Measurements from ENCODE around the gene CLCNKA. TPM values are rescaled to one million over a fixed set of nuclear protein-coding genes. Genes with fewer than 3 reads are reported as not detected.

Gene CLCNKA
- total RNA-seq, 1 experiment from 2014 or later, result 1.5 TPM

DNA sequence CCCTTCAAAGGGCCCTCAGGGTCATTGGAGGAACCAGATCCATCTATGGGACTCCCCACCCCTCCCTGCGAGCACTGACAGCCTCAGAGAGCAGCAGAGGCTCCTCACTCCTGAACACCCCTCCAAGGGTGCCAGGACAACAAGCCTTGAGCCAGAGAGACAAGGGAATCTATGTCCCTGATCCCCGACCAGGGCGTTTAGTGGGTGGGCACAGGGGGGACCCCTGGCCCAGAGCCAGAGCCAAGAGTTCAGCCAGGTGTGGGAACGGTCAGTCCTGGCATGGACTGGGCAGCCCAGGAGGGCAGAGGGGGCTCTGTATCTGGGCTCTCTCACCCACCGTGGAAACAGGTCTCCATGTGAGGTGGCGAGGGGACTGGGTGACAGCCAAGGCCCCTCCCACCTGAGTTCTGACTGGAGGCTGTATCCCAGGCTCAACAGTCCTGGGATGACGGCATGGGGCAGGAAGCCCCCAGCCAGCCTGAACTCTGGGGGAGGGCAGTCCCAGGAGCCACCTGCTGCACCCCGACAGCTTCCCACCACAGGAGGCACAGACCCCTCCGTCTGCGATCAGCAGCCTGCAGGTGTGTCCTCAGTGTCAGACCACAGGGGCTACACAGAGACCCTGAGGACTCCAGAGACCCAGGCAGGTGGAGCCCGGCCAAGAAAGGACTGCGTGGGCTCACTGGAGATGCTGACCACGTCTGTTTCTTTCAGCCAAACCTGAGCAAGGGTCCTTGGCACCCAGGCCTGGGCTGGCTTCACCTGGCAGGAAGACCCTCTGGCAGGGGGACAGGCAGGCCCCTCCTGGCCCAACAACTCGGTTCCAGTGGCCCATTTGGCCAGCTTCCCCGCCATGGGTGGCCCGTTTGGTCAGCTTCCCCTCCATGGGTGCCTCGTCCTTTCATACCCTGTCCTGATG, 29.0 kb upstream of the CLCNKA start:
- H3K4me3 Mint-ChIP-seq, result no peak overlapping the region
- ChIA-PET POLR2A (no interaction called here), CTCF (interaction anchor here (2.8 kb wide), 1 partner anchor 201 kb away, joined by 18 read pairs; no protein-coding TSS in a partner anchor)
- no peaks in the 10 kb centered on the region for H3K36me3 Mint-ChIP-seq
- ATAC-seq, result no peak
- TF ChIP-seq ESRRA (CRISPR knock-in tag; IDR thresholded peaks at IDR 0.05; ENCODE audit: borderline replicate concordance) (no peak), ZNF671 (CRISPR knock-in tag; IDR thresholded peaks at IDR 0.05) (no peak), ELF4 (CRISPR knock-in tag; IDR thresholded peaks at IDR 0.05; ENCODE audit: low read depth) (no peak), ATF1 (CRISPR knock-in tag; IDR thresholded peaks at IDR 0.05) (no peak), TEAD1 (CRISPR knock-in tag; IDR thresholded peaks at IDR 0.05) (no peak)
- TF ChIP-seq, protein P1, sequence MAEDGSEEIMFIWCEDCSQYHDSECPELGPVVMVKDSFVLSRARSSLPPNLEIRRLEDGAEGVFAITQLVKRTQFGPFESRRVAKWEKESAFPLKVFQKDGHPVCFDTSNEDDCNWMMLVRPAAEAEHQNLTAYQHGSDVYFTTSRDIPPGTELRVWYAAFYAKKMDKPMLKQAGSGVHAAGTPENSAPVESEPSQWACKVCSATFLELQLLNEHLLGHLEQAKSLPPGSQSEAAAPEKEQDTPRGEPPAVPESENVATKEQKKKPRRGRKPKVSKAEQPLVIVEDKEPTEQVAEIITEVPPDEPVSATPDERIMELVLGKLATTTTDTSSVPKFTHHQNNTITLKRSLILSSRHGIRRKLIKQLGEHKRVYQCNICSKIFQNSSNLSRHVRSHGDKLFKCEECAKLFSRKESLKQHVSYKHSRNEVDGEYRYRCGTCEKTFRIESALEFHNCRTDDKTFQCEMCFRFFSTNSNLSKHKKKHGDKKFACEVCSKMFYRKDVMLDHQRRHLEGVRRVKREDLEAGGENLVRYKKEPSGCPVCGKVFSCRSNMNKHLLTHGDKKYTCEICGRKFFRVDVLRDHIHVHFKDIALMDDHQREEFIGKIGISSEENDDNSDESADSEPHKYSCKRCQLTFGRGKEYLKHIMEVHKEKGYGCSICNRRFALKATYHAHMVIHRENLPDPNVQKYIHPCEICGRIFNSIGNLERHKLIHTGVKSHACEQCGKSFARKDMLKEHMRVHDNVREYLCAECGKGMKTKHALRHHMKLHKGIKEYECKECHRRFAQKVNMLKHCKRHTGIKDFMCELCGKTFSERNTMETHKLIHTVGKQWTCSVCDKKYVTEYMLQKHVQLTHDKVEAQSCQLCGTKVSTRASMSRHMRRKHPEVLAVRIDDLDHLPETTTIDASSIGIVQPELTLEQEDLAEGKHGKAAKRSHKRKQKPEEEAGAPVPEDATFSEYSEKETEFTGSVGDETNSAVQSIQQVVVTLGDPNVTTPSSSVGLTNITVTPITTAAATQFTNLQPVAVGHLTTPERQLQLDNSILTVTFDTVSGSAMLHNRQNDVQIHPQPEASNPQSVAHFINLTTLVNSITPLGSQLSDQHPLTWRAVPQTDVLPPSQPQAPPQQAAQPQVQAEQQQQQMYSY (CRISPR knock-in tag; IDR thresholded peaks at IDR 0.05), result no peak
- TF ChIP-seq, protein P2, sequence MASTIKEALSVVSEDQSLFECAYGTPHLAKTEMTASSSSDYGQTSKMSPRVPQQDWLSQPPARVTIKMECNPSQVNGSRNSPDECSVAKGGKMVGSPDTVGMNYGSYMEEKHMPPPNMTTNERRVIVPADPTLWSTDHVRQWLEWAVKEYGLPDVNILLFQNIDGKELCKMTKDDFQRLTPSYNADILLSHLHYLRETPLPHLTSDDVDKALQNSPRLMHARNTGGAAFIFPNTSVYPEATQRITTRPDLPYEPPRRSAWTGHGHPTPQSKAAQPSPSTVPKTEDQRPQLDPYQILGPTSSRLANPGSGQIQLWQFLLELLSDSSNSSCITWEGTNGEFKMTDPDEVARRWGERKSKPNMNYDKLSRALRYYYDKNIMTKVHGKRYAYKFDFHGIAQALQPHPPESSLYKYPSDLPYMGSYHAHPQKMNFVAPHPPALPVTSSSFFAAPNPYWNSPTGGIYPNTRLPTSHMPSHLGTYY (CRISPR knock-in tag; IDR thresholded peaks at IDR 0.05), result no peak
- no peaks in the 10 kb centered on the region for H3K9me3 Mint-ChIP-seq
- DNase-seq (ENCODE audit: low spot score), result no peak
- no peaks in the 10 kb centered on the region for H3K4me1 Mint-ChIP-seq
- H3K27ac Mint-ChIP-seq, result no peak overlapping the region
- no peaks in the 10 kb centered on the region for H3K27me3 Mint-ChIP-seq (ENCODE audit: low read depth)

DNA sequence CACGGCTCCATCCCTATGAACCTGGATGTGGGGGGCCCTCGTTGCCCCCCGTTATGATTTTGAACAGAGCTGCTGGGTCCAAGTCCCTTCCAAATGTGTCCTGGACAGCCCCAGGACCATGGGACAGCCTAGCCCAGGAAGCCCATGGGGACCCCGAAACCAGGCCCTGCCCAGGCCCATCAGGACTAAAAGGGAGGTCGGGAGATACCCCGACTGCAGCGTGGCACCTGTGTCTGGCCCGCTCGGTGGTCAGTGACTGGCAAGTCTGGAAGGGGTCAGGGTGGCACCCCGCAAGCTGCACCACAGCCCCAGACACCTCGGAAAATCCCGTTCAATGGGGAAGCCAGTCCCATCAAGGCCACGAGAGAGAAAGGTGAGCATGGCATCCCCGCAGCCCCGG, 28.2 kb upstream of the CLCNKA start:
- no peak overlapping the region for H3K27ac Mint-ChIP-seq
- ChIA-PET CTCF (interaction anchor here (1.3 to 2.8 kb wide), 4 partner anchors 10 to 202 kb away, joined by 4 to 18 read pairs (median 6); partner anchors contain the start of gene SRARP), POLR2A (no interaction called here)
- DNase-seq (ENCODE audit: low spot score) (no peak), ATAC-seq (no peak)
- peaks cover 2% of the 10 kb centered on the region; the same call in 1 of the 2 replicates for H3K27me3 Mint-ChIP-seq (ENCODE audit: low read depth)
- no peaks in the 10 kb centered on the region for H3K36me3 Mint-ChIP-seq
- no peaks in the 10 kb centered on the region for H3K9me3 Mint-ChIP-seq
- no peak overlapping the region for H3K4me3 Mint-ChIP-seq
- no peaks in the 10 kb centered on the region for H3K4me1 Mint-ChIP-seq
- TF ChIP-seq NFE2L1 (CRISPR knock-in tag; IDR thresholded peaks at IDR 0.05), result no peak
- no peak for TF ChIP-seq TCF7 (CRISPR knock-in tag; IDR thresholded peaks at IDR 0.05; ENCODE audit: low read depth)
- TF ChIP-seq TP53 (CRISPR knock-in tag; IDR thresholded peaks at IDR 0.05), result no peak
- no peak for TF ChIP-seq TEAD4 (CRISPR knock-in tag; IDR thresholded peaks at IDR 0.05)
- TF ChIP-seq, protein P3, sequence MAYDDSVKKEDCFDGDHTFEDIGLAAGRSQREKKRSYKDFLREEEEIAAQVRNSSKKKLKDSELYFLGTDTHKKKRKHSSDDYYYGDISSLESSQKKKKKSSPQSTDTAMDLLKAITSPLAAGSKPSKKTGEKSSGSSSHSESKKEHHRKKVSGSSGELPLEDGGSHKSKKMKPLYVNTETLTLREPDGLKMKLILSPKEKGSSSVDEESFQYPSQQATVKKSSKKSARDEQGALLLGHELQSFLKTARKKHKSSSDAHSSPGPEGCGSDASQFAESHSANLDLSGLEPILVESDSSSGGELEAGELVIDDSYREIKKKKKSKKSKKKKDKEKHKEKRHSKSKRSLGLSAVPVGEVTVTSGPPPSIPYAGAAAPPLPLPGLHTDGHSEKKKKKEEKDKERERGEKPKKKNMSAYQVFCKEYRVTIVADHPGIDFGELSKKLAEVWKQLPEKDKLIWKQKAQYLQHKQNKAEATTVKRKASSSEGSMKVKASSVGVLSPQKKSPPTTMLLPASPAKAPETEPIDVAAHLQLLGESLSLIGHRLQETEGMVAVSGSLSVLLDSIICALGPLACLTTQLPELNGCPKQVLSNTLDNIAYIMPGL (CRISPR knock-in tag; IDR thresholded peaks at IDR 0.05), result no peak
- TF ChIP-seq NR3C1 (CRISPR knock-in tag; conservative IDR thresholded peaks at IDR 0.05; ENCODE audit: low read depth), result no peak
- TF ChIP-seq, protein P4, sequence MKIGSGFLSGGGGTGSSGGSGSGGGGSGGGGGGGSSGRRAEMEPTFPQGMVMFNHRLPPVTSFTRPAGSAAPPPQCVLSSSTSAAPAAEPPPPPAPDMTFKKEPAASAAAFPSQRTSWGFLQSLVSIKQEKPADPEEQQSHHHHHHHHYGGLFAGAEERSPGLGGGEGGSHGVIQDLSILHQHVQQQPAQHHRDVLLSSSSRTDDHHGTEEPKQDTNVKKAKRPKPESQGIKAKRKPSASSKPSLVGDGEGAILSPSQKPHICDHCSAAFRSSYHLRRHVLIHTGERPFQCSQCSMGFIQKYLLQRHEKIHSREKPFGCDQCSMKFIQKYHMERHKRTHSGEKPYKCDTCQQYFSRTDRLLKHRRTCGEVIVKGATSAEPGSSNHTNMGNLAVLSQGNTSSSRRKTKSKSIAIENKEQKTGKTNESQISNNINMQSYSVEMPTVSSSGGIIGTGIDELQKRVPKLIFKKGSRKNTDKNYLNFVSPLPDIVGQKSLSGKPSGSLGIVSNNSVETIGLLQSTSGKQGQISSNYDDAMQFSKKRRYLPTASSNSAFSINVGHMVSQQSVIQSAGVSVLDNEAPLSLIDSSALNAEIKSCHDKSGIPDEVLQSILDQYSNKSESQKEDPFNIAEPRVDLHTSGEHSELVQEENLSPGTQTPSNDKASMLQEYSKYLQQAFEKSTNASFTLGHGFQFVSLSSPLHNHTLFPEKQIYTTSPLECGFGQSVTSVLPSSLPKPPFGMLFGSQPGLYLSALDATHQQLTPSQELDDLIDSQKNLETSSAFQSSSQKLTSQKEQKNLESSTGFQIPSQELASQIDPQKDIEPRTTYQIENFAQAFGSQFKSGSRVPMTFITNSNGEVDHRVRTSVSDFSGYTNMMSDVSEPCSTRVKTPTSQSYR (CRISPR knock-in tag; IDR thresholded peaks at IDR 0.05), result no peak
- TF ChIP-seq, protein P5, sequence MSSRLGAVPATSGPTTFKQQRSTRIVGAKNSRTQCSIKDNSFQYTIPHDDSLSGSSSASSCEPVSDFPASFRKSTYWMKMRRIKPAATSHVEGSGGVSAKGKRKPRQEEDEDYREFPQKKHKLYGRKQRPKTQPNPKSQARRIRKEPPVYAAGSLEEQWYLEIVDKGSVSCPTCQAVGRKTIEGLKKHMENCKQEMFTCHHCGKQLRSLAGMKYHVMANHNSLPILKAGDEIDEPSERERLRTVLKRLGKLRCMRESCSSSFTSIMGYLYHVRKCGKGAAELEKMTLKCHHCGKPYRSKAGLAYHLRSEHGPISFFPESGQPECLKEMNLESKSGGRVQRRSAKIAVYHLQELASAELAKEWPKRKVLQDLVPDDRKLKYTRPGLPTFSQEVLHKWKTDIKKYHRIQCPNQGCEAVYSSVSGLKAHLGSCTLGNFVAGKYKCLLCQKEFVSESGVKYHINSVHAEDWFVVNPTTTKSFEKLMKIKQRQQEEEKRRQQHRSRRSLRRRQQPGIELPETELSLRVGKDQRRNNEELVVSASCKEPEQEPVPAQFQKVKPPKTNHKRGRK (CRISPR knock-in tag; IDR thresholded peaks at IDR 0.05; ENCODE audit: borderline replicate concordance), result no peak
- no peak for TF ChIP-seq JUN (CRISPR knock-in tag; IDR thresholded peaks at IDR 0.05)
- TF ChIP-seq, protein P6, sequence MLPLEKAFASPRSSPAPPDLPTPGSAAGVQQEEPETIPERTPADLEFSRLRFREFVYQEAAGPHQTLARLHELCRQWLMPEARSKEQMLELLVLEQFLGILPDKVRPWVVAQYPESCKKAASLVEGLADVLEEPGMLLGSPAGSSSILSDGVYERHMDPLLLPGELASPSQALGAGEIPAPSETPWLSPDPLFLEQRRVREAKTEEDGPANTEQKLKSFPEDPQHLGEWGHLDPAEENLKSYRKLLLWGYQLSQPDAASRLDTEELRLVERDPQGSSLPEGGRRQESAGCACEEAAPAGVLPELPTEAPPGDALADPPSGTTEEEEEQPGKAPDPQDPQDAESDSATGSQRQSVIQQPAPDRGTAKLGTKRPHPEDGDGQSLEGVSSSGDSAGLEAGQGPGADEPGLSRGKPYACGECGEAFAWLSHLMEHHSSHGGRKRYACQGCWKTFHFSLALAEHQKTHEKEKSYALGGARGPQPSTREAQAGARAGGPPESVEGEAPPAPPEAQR (CRISPR knock-in tag; IDR thresholded peaks at IDR 0.05), result no peak
- no peak for TF ChIP-seq NR1H2 (CRISPR knock-in tag; IDR thresholded peaks at IDR 0.05)
- TF ChIP-seq, protein P7, sequence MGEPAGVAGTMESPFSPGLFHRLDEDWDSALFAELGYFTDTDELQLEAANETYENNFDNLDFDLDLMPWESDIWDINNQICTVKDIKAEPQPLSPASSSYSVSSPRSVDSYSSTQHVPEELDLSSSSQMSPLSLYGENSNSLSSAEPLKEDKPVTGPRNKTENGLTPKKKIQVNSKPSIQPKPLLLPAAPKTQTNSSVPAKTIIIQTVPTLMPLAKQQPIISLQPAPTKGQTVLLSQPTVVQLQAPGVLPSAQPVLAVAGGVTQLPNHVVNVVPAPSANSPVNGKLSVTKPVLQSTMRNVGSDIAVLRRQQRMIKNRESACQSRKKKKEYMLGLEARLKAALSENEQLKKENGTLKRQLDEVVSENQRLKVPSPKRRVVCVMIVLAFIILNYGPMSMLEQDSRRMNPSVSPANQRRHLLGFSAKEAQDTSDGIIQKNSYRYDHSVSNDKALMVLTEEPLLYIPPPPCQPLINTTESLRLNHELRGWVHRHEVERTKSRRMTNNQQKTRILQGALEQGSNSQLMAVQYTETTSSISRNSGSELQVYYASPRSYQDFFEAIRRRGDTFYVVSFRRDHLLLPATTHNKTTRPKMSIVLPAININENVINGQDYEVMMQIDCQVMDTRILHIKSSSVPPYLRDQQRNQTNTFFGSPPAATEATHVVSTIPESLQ (CRISPR knock-in tag; IDR thresholded peaks at IDR 0.05), result no peak
